Caco-2 (cell line): ENCODE measurements around the gene DBH. TPM values are rescaled to one million over a fixed set of nuclear protein-coding genes. Genes with fewer than 3 reads are reported as not detected.

Source experiments
- BruUV-seq: library from RNA; stranded (reverse); fragments of 400-500 nt; replicated peaks from 2 replicates; lab custom pipeline; 2021; lab: Mats Ljungman, UMichigan
- CTCF ChIA-PET: fragments of 300-600 bp; sonication (Branson Sonifier 250); formaldehyde crosslinking; loops from one replicate; lab custom pipeline; 2022; ENCODE audit warnings: antibody characterized with exemption; lab: Charles Lee
- POLR2A ChIA-PET: fragments of 300-600 bp; sonication (Branson Sonifier 250); formaldehyde crosslinking; loops from one replicate; lab custom pipeline; 2022; ENCODE audit warnings: antibody characterized with exemption; lab: Charles Lee
- DNase-seq, 2 experiments: peaks; one replicate each; pipeline versions ENCODE4 v3.0.0 to v3.0.0-alpha.2; 2020 to 2022
- H3K27me3 ChIP-seq: replicated peaks from 2 replicates; pipeline ENCODE4 v1.6.0; 2011; ENCODE audit warnings: low read length; ENCODE audit not compliant: control insufficient read depth, insufficient read depth
- H3K36me3 ChIP-seq: 2 replicates; pipeline ENCODE4 v1.5.1; 2011; ENCODE audit warnings: low read length; ENCODE audit not compliant: control insufficient read depth, insufficient read depth
- H3K4me1 ChIP-seq: fragments of 250-450 bp; sonication (Bioruptor Pico); 2 replicates; pipeline ENCODE4 v1.5.1; 2020; ENCODE audit warnings: mild to moderate bottlenecking
- H3K4me3 ChIP-seq: 2 replicates; pipeline ENCODE4 v1.5.1; 2011; ENCODE audit warnings: low read depth, mild to moderate bottlenecking, control low read depth, low read length
- H3K9me3 ChIP-seq: fragments of 250-450 bp; sonication (Bioruptor Pico); 2 replicates; pipeline ENCODE4 v1.5.1; 2020; ENCODE audit warnings: mild to moderate bottlenecking, moderate library complexity
- H3K27ac Mint-ChIP-seq: one replicate; pipeline ENCODE4 v1.8.0; 2022; ENCODE audit warnings: mixed read lengths; ENCODE audit not compliant: unreplicated experiment
- H3K27me3 Mint-ChIP-seq: one replicate; pipeline ENCODE4 v1.8.0; 2022; ENCODE audit warnings: mixed read lengths; ENCODE audit not compliant: insufficient read depth, unreplicated experiment
- H3K36me3 Mint-ChIP-seq: one replicate; pipeline ENCODE4 v1.8.0; 2022; ENCODE audit warnings: mild to moderate bottlenecking, mixed read lengths; ENCODE audit not compliant: insufficient read depth, unreplicated experiment
- H3K4me1 Mint-ChIP-seq: one replicate; pipeline ENCODE4 v1.8.0; 2022; ENCODE audit warnings: low read depth, mixed read lengths; ENCODE audit not compliant: unreplicated experiment
- H3K4me3 Mint-ChIP-seq: one replicate; pipeline ENCODE4 v1.8.0; 2022; ENCODE audit warnings: mild to moderate bottlenecking, moderate library complexity, mixed read lengths; ENCODE audit not compliant: unreplicated experiment
- H3K9me3 Mint-ChIP-seq: one replicate; pipeline ENCODE4 v1.8.0; 2022; ENCODE audit warnings: mixed read lengths; ENCODE audit not compliant: unreplicated experiment
- intact Hi-C: fragments of 100-400 bp; cut with micrococcal nuclease; formaldehyde crosslinking; loops from one replicate; pipeline ENCODE4 v1.10.0; 2022; ENCODE audit not compliant: unreplicated experiment
- total RNA-seq: library from RNA; stranded (reverse); gene quantifications from 2 replicates; pipeline ENCODE4 v1.2.3, GENCODE V29; 2022
- TF ChIP-seq, protein P1 (sequence below), 2 experiments: fragments of 200-600 bp in 1 of 2; IDR thresholded peaks; 1 replicate in 1 of 2; 2 replicates in 1 of 2; pipeline versions ENCODE4 v1.5.1 to v1.8.0; 2011 to 2022; ENCODE audit warnings: antibody characterized with exemption in 1 of 2, control low read depth in 1 of 2, inconsistent platforms in 1 of 2, low read depth in 1 of 2, low read length in 1 of 2, mild to moderate bottlenecking in 1 of 2, moderate library complexity in 1 of 2; ENCODE audit not compliant: insufficient read depth in 1 of 2, severe bottlenecking in 1 of 2, unreplicated experiment in 1 of 2

DBH gene
- total RNA-seq, 1 experiment from 2014 or later: not detected

DNA sequence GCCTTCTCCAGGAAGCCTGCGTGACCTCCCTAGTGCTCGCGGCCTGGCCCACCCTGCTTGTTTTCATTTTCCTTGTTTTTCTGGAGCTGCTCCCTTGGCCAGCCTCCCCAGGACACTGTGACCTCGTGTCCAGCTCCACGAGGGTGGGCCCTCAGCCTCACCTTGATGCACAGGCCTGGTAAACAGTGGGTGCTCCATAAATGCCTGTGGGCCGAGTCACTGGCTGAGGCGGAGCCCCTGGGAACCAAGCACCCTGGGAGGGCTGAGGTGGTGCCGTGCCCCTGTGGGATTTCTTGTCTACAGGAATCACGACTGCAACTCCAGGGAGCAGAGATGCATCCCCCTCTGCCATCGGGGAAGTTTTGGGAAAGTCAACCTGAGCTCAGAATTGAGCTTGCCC lies 44.2 kb upstream of the DBH start:
- no peak overlapping the region for H3K4me3 Mint-ChIP-seq
- TF ChIP-seq, protein P1, sequence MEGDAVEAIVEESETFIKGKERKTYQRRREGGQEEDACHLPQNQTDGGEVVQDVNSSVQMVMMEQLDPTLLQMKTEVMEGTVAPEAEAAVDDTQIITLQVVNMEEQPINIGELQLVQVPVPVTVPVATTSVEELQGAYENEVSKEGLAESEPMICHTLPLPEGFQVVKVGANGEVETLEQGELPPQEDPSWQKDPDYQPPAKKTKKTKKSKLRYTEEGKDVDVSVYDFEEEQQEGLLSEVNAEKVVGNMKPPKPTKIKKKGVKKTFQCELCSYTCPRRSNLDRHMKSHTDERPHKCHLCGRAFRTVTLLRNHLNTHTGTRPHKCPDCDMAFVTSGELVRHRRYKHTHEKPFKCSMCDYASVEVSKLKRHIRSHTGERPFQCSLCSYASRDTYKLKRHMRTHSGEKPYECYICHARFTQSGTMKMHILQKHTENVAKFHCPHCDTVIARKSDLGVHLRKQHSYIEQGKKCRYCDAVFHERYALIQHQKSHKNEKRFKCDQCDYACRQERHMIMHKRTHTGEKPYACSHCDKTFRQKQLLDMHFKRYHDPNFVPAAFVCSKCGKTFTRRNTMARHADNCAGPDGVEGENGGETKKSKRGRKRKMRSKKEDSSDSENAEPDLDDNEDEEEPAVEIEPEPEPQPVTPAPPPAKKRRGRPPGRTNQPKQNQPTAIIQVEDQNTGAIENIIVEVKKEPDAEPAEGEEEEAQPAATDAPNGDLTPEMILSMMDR (IDR thresholded peaks at IDR 0.05; ENCODE audit: insufficient read depth in 1 of 2, low read depth in 1 of 2, low read length in 1 of 2, severe bottlenecking in 1 of 2, unreplicated experiment in 1 of 2): no peak
- H3K4me1 Mint-ChIP-seq: no peaks in the 10 kb centered on the region
- no peaks in the 10 kb centered on the region for H3K36me3 Mint-ChIP-seq
- no peak for DNase-seq
- peaks cover 4% of the 10 kb centered on the region for H3K27me3 Mint-ChIP-seq
- Histone ChIP-seq H3K4me3 (no peak overlapping the region), H3K36me3 (no peaks in the 10 kb centered on the region), H3K4me1 (no peaks in the 10 kb centered on the region), H3K27me3 (no peaks in the 10 kb centered on the region), H3K9me3 (peaks cover 9% of the 10 kb centered on the region)
- ChIA-PET POLR2A (no interaction called here), CTCF (no interaction called here)
- H3K27ac Mint-ChIP-seq: no peak overlapping the region
- intact Hi-C loops: no loop called here
- no TSS peak for BruUV-seq
- peaks cover 16% of the 10 kb centered on the region for H3K9me3 Mint-ChIP-seq

DNA sequence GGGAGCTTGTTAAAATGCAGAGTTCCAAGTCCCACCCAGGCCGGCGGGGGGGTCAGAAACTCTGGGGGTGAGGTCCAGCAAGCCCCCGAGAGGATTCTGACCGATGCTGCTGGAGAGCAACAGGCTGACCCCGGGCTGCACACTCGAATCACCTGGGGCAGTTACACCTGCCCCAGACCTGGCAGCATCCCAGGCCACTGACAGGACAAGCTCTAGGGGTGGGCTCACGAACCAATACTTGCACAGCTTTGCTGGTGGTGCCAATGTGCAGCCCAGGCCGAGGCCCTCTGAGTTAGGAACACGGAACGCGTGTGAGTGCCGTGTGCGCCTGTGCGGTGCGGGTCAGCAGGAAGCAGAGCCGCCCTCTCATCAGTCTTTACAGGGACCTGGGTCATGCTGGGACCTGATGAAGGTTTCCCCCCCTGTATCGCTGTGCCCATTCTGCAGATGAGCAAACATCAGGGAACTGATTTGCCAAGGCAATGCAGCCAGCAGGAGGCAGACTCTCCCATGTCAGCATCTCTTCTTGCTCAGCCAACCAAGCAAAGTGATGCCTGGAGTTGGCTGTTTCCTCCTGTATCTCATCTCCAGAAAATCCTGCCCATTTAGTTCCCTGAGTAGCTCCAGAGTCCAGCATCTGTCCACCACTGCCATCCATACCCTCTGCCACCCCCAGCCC lies 43.3 kb upstream of the DBH start:
- Mint-ChIP-seq H3K4me1 (no peaks in the 10 kb centered on the region), H3K4me3 (no peak overlapping the region), H3K27ac (no peak overlapping the region), H3K36me3 (no peaks in the 10 kb centered on the region), H3K9me3 (peaks cover 25% of the 10 kb centered on the region), H3K27me3 (peaks cover 4% of the 10 kb centered on the region)
- DNase-seq: no peak
- H3K27me3 ChIP-seq: no peaks in the 10 kb centered on the region
- H3K4me3 ChIP-seq: no peak overlapping the region
- intact Hi-C loops: no loop called here
- H3K36me3 ChIP-seq: no peaks in the 10 kb centered on the region
- no TSS peak for BruUV-seq
- H3K9me3 ChIP-seq: peaks cover 17% of the 10 kb centered on the region
- no peaks in the 10 kb centered on the region for H3K4me1 ChIP-seq
- TF ChIP-seq, protein P1 (IDR thresholded peaks at IDR 0.05; ENCODE audit: insufficient read depth in 1 of 2, low read depth in 1 of 2, low read length in 1 of 2, severe bottlenecking in 1 of 2, unreplicated experiment in 1 of 2): no peak
- ChIA-PET POLR2A (no interaction called here), CTCF (no interaction called here)

DNA sequence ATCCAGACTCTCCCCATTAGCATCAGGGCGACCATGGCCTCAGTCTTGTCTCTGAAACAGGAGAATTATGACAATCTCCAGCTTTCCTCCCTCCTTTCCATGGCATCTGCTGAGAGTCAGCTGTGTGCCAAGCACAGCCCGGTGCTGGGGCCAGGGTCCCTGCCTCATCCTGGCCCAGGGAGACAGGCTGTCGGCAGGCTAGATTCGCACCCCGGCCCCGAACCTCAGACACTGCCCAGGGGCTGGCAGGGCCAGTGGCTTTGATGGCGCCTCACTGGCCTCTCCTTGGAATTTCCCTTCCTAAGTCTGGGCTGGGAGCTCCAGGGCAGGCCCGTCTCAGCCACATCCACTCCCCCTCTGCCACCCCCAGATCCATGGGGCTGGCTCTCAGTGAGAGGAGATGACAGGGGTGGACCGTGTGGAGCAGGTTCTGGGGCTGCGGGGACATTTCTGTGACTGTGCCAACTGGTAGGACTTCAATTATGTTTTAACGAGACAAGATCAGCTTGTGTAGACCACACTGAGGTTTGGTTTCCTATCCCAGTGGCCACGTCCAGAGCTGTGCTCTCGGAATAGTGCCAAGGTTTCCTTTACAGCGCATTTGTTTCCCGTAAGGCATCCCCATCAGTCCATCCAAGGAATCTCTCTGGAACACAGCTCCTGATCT lies 42.4 kb upstream of the DBH start:
- peaks cover 20% of the 10 kb centered on the region for H3K9me3 ChIP-seq
- H3K4me1 ChIP-seq: no peaks in the 10 kb centered on the region
- intact Hi-C loops: no loop called here
- BruUV-seq: no TSS peak
- no peaks in the 10 kb centered on the region for H3K36me3 ChIP-seq
- H3K27me3 ChIP-seq: no peaks in the 10 kb centered on the region
- no peaks in the 10 kb centered on the region for H3K4me1 Mint-ChIP-seq
- TF ChIP-seq, protein P1 (IDR thresholded peaks at IDR 0.05; ENCODE audit: insufficient read depth in 1 of 2, low read depth in 1 of 2, low read length in 1 of 2, severe bottlenecking in 1 of 2, unreplicated experiment in 1 of 2): no peak
- no peaks in the 10 kb centered on the region for H3K36me3 Mint-ChIP-seq
- H3K4me3 ChIP-seq: no peak overlapping the region
- ChIA-PET CTCF (no interaction called here), POLR2A (no interaction called here)
- no peak overlapping the region for H3K27ac Mint-ChIP-seq
- no peak overlapping the region for H3K4me3 Mint-ChIP-seq
- DNase-seq: no peak
- H3K9me3 Mint-ChIP-seq: peaks cover 17% of the 10 kb centered on the region
- peaks cover 4% of the 10 kb centered on the region for H3K27me3 Mint-ChIP-seq
